ENCODE measurements around the gene FAM168A. TPM values are rescaled to one million over a fixed set of nuclear protein-coding genes. Genes with fewer than 3 reads are reported as not detected.

The FAM168A gene
- total RNA-seq, 1 experiment from 2014 or later, result 25.9 TPM

GRCh38 chr11:73374151-73374550 lies 223.8 kb downstream of the FAM168A start:
- DNase-seq (ENCODE audit: low spot score) (no peak), ATAC-seq (no peak)
- Mint-ChIP-seq H3K9me3 (no peaks in the 10 kb centered on the region), H3K27ac (no peak overlapping the region), H3K4me1 (peaks cover 12% of the 10 kb centered on the region), H3K36me3 (no peaks in the 10 kb centered on the region), H3K27me3 (ENCODE audit: low read depth) (peaks cover 16% of the 10 kb centered on the region), H3K4me3 (no peak overlapping the region)
- CTCF ChIA-PET, result interaction anchor here (1.1 to 5.0 kb wide), 7 partner anchors 8 to 287 kb away, joined by 4 to 25 read pairs (median 9); no protein-coding TSS in a partner anchor
- POLR2A ChIA-PET, result no interaction called here
- TF ChIP-seq CREB1 (CRISPR knock-in tag; IDR thresholded peaks at IDR 0.05), result no peak
- no peak for TF ChIP-seq E2F5 (CRISPR knock-in tag; IDR thresholded peaks at IDR 0.05)
- TF ChIP-seq CBFB (CRISPR knock-in tag; IDR thresholded peaks at IDR 0.05; ENCODE audit: low read depth), result no peak
- TF ChIP-seq ZNF219 (CRISPR knock-in tag; IDR thresholded peaks at IDR 0.05; ENCODE audit: borderline replicate concordance), result no peak
- no peak for TF ChIP-seq NFATC4 (CRISPR knock-in tag; IDR thresholded peaks at IDR 0.05)
- TF ChIP-seq E2F4 (CRISPR knock-in tag; IDR thresholded peaks at IDR 0.05; ENCODE audit: borderline replicate concordance, low read depth), result no peak
- no peak for TF ChIP-seq ZNF138 (CRISPR knock-in tag; conservative IDR thresholded peaks at IDR 0.05)

- no peak overlapping the region for H3K4me3 Mint-ChIP-seq
- ATAC-seq, result peak; percentile 41
- H3K27ac Mint-ChIP-seq, result no peak overlapping the region
- POLR2A ChIA-PET, result no interaction called here
- CTCF ChIA-PET, result interaction anchor here (0.8 to 4.6 kb wide), 18 partner anchors 10 to 559 kb away, joined by 3 to 60 read pairs (median 9); partner anchors contain the start of gene ARHGEF17
- peak; percentile 52 for DNase-seq (ENCODE audit: low spot score)
- no peak for TF ChIP-seq ZBTB21 (CRISPR knock-in tag; IDR thresholded peaks at IDR 0.05; ENCODE audit: borderline replicate concordance)
- no peak for TF ChIP-seq ZNF532 (CRISPR knock-in tag; IDR thresholded peaks at IDR 0.05; ENCODE audit: borderline replicate concordance)
- TF ChIP-seq IRF1 (CRISPR knock-in tag; IDR thresholded peaks at IDR 0.05), result no peak
- TF ChIP-seq NFATC4 (CRISPR knock-in tag; IDR thresholded peaks at IDR 0.05), result no peak
- no peak for TF ChIP-seq RELA (CRISPR knock-in tag; IDR thresholded peaks at IDR 0.05; ENCODE audit: borderline replicate concordance)
- TF ChIP-seq OVOL2 (CRISPR knock-in tag; IDR thresholded peaks at IDR 0.05; ENCODE audit: borderline replicate concordance), result no peak
- TF ChIP-seq ZNF416 (CRISPR knock-in tag; IDR thresholded peaks at IDR 0.05), result no peak
- no peak for TF ChIP-seq MLX (CRISPR knock-in tag; IDR thresholded peaks at IDR 0.05)
- no peak for TF ChIP-seq ZNF121 (CRISPR knock-in tag; IDR thresholded peaks at IDR 0.05)
- TF ChIP-seq SP1 (CRISPR knock-in tag; conservative IDR thresholded peaks at IDR 0.05), result no peak
- no peak for TF ChIP-seq ARID4B (CRISPR knock-in tag; IDR thresholded peaks at IDR 0.05; ENCODE audit: borderline replicate concordance)
- TF ChIP-seq GTF2I (CRISPR knock-in tag; conservative IDR thresholded peaks at IDR 0.05), result no peak
- TF ChIP-seq JUN (CRISPR knock-in tag; IDR thresholded peaks at IDR 0.05), result no peak
- TF ChIP-seq ZNF671 (CRISPR knock-in tag; IDR thresholded peaks at IDR 0.05), result no peak
- TF ChIP-seq MAX (CRISPR knock-in tag; IDR thresholded peaks at IDR 0.05), result no peak
- H3K36me3 Mint-ChIP-seq, result no peaks in the 10 kb centered on the region
- H3K4me1 Mint-ChIP-seq, result peaks cover 12% of the 10 kb centered on the region
- peaks cover 9% of the 10 kb centered on the region for H3K27me3 Mint-ChIP-seq (ENCODE audit: low read depth)
- no peaks in the 10 kb centered on the region for H3K9me3 Mint-ChIP-seq
Observed at GRCh38 chr11:73372375-73372993, 225.4 kb downstream of the FAM168A start.
